ENCODE results near the gene HTR3C.

The HTR3C gene

GRCh38 chr3:184062637-184063036 lies 9.8 kb downstream of the HTR3C start:
- CTCF ChIA-PET: interaction anchor here (0.6 kb wide), 1 partner anchor 452 kb away, joined by 3 read pairs; no protein-coding TSS in a partner anchor
- POLR2A ChIA-PET: no interaction called here
- Histone ChIP-seq H3K4me1 (ENCODE audit: control insufficient read depth, insufficient read depth, low read length) (no peaks in the 10 kb centered on the region), H3K9me3 (ENCODE audit: control insufficient read depth, insufficient read depth, low read depth, low read length) (no peaks in the 10 kb centered on the region), H3K27ac (ENCODE audit: extremely low read depth, low read depth, low read length) (no peak overlapping the region), H3K4me3 (ENCODE audit: low read depth, low read length) (no peak overlapping the region), H3K36me3 (ENCODE audit: control insufficient read depth in 2 of 2, insufficient read depth in 1 of 2, low read length in 2 of 2) (no peaks in the 10 kb centered on the region)
- no peak for TF ChIP-seq ZNF2 (tag by site-specific recombination; IDR thresholded peaks at IDR 0.05)
- TF ChIP-seq ZNF146 (tag by site-specific recombination; IDR thresholded peaks at IDR 0.05): peak; percentile 68
- TF ChIP-seq ZFP37 (tag by site-specific recombination; IDR thresholded peaks at IDR 0.05): no peak

GRCh38 chr3:184066211-184066610 lies 13.4 kb downstream of the HTR3C start:
- TF ChIP-seq ZBTB17 (tag by site-specific recombination; IDR thresholded peaks at IDR 0.05): no peak
- no peak for TF ChIP-seq ZNF76 (tag by site-specific recombination; IDR thresholded peaks at IDR 0.05; ENCODE audit: borderline replicate concordance, low read depth)
- TF ChIP-seq ZNF169 (tag by site-specific recombination; IDR thresholded peaks at IDR 0.05): no peak
- TF ChIP-seq ZXDB (tag by site-specific recombination; IDR thresholded peaks at IDR 0.05): no peak
- TF ChIP-seq ZNF48 (tag by site-specific recombination; IDR thresholded peaks at IDR 0.05): no peak
- no peak for TF ChIP-seq ZNF623 (tag by site-specific recombination; IDR thresholded peaks at IDR 0.05)
- no peak for TF ChIP-seq ZNF776 (tag by site-specific recombination; IDR thresholded peaks at IDR 0.05; ENCODE audit: borderline replicate concordance)
- no peak for TF ChIP-seq ZNF302 (tag by site-specific recombination; IDR thresholded peaks at IDR 0.05; ENCODE audit: low read depth)
- no peak for TF ChIP-seq ZNF114 (tag by site-specific recombination; IDR thresholded peaks at IDR 0.05)
- no peak for TF ChIP-seq ZNF274 (IDR thresholded peaks at IDR 0.05; ENCODE audit: low read length)
- TF ChIP-seq ZNF274 (tag by site-specific recombination; IDR thresholded peaks at IDR 0.05; ENCODE audit: borderline replicate concordance): no peak
- TF ChIP-seq ZNF211 (tag by site-specific recombination; IDR thresholded peaks at IDR 0.05; ENCODE audit: low read depth): no peak
- TF ChIP-seq ZNF26 (tag by site-specific recombination; IDR thresholded peaks at IDR 0.05): no peak
- TF ChIP-seq ZNF433 (tag by site-specific recombination; IDR thresholded peaks at IDR 0.05; ENCODE audit: low read depth): no peak
- no peak for TF ChIP-seq ZNF692 (tag by site-specific recombination; IDR thresholded peaks at IDR 0.05)
- no peak for TF ChIP-seq ZNF404 (tag by site-specific recombination; IDR thresholded peaks at IDR 0.05)
- Histone ChIP-seq H3K4me1 (ENCODE audit: control insufficient read depth, insufficient read depth, low read length) (no peaks in the 10 kb centered on the region), H3K36me3 (ENCODE audit: control insufficient read depth in 2 of 2, insufficient read depth in 1 of 2, low read length in 2 of 2) (no peaks in the 10 kb centered on the region), H3K27ac (ENCODE audit: extremely low read depth, low read depth, low read length) (no peak overlapping the region), H3K4me3 (ENCODE audit: low read depth, low read length) (no peak overlapping the region), H3K9me3 (ENCODE audit: control insufficient read depth, insufficient read depth, low read depth, low read length) (no peaks in the 10 kb centered on the region)
- ChIA-PET POLR2A (no interaction called here), CTCF (no interaction called here)

GRCh38 chr3:184067573-184068055 lies 14.8 kb downstream of the HTR3C start:
- no peaks in the 10 kb centered on the region for H3K9me3 ChIP-seq (ENCODE audit: control insufficient read depth, insufficient read depth, low read depth, low read length)
- H3K4me1 ChIP-seq (ENCODE audit: control insufficient read depth, insufficient read depth, low read length): no peaks in the 10 kb centered on the region
- no peaks in the 10 kb centered on the region for H3K36me3 ChIP-seq (ENCODE audit: control insufficient read depth in 2 of 2, insufficient read depth in 1 of 2, low read length in 2 of 2)
- H3K27ac ChIP-seq (ENCODE audit: extremely low read depth, low read depth, low read length): no peak overlapping the region
- no peak overlapping the region for H3K4me3 ChIP-seq (ENCODE audit: low read depth, low read length)
- ChIA-PET POLR2A (no interaction called here), CTCF (interaction anchor here (0.6 kb wide), 1 partner anchor 11 kb away, joined by 3 read pairs; no protein-coding TSS in a partner anchor)
- no peak for TF ChIP-seq ZBTB49 (tag by site-specific recombination; IDR thresholded peaks at IDR 0.05; ENCODE audit: low read depth)
- no peak for TF ChIP-seq ZBTB1 (tag by site-specific recombination; IDR thresholded peaks at IDR 0.05)
- no peak for TF ChIP-seq ZNF335 (tag by site-specific recombination; conservative IDR thresholded peaks at IDR 0.05)
- no peak for TF ChIP-seq ZNF341 (tag by site-specific recombination; IDR thresholded peaks at IDR 0.05; ENCODE audit: low read depth)
- TF ChIP-seq ZNF776 (tag by site-specific recombination; IDR thresholded peaks at IDR 0.05; ENCODE audit: borderline replicate concordance): no peak

All from HEK293 (cell line).